UCSD-AML1 (cell line): ENCODE measurements around the gene USP17L30.
"Not testable (repeated sequence)": the region's sequence is repeated elsewhere in the genome, so short reads cannot be mapped to it uniquely, and the experiment has no call there.

Source experiments
- DNase-seq: peaks from one replicate; lab custom pipeline; 2025; ENCODE audit not compliant: unreplicated experiment; lab: John Stamatoyannopoulos, UW

USP17L30 gene

GRCh38 chr4:9362829-9363228 is at the start of gene USP17L30:
Gene USP17L30 (plus strand): TSS chr4:9363129. CDS start chr4:9363129, 0 bp downstream.
- not testable (repeated sequence) for DNase-seq

- DNase-seq: not testable (repeated sequence)
Measured at GRCh38 chr4:9324191-9324590, 38.7 kb upstream of the USP17L30 start.

DNA sequence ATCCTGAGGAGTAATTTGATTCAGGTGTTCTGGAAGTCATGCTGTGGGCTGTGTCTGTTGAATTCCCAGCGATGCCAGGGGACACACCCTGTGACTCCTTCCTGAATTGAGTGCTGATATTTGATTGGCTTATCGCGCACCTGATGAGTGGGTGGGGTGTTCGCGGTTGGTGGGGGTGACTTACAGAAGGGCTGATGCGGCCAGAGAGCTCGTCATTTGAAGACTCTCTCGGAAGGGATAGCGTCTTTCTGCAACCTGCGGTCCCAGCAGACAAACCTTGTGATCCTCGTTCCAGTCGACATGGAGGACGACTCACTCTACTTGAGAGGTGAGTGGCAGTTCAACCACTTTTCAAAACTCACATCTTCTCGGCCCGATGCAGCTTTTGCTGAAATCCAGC is 38.1 kb upstream of the USP17L30 start, which contains the start of gene USP17L24:
USP17L24 (plus strand) TSS at position 301 of the 400 bp plus-strand sequence; CDS start at position 301, 0 bp downstream.
- DNase-seq: not testable (repeated sequence)

DNA sequence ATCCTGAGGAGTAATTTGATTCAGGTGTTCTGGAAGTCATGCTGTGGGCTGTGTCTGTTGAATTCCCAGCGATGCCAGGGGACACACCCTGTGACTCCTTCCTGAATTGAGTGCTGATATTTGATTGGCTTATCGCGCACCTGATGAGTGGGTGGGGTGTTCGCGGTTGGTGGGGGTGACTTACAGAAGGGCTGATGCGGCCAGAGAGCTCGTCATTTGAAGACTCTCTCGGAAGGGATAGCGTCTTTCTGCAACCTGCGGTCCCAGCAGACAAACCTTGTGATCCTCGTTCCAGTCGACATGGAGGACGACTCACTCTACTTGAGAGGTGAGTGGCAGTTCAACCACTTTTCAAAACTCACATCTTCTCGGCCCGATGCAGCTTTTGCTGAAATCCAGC is 33.3 kb upstream of the USP17L30 start, which contains the start of gene USP17L25:
USP17L25 (plus strand) TSS at position 301 of the 400 bp plus-strand sequence; CDS start at position 301, 0 bp downstream.
- DNase-seq: not testable (repeated sequence)

GRCh38 chr4:9334358-9334757 is 28.6 kb upstream of the USP17L30 start, which contains the start of gene USP17L26:
Gene USP17L26 (plus strand): TSS chr4:9334658. CDS start chr4:9334658, 0 bp downstream.
- DNase-seq: not testable (repeated sequence)

DNA sequence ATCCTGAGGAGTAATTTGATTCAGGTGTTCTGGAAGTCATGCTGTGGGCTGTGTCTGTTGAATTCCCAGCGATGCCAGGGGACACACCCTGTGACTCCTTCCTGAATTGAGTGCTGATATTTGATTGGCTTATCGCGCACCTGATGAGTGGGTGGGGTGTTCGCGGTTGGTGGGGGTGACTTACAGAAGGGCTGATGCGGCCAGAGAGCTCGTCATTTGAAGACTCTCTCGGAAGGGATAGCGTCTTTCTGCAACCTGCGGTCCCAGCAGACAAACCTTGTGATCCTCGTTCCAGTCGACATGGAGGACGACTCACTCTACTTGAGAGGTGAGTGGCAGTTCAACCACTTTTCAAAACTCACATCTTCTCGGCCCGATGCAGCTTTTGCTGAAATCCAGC is 23.8 kb upstream of the USP17L30 start, which contains the start of gene USP17L5:
USP17L5 (plus strand) TSS at position 301 of the 400 bp plus-strand sequence; CDS start at position 301, 0 bp downstream.
- DNase-seq: not testable (repeated sequence)

DNA sequence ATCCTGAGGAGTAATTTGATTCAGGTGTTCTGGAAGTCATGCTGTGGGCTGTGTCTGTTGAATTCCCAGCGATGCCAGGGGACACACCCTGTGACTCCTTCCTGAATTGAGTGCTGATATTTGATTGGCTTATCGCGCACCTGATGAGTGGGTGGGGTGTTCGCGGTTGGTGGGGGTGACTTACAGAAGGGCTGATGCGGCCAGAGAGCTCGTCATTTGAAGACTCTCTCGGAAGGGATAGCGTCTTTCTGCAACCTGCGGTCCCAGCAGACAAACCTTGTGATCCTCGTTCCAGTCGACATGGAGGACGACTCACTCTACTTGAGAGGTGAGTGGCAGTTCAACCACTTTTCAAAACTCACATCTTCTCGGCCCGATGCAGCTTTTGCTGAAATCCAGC is 19.1 kb upstream of the USP17L30 start, which contains the start of gene USP17L27:
USP17L27 (plus strand) TSS at position 301 of the 400 bp plus-strand sequence; CDS start at position 301, 0 bp downstream.
- DNase-seq: not testable (repeated sequence)

DNA sequence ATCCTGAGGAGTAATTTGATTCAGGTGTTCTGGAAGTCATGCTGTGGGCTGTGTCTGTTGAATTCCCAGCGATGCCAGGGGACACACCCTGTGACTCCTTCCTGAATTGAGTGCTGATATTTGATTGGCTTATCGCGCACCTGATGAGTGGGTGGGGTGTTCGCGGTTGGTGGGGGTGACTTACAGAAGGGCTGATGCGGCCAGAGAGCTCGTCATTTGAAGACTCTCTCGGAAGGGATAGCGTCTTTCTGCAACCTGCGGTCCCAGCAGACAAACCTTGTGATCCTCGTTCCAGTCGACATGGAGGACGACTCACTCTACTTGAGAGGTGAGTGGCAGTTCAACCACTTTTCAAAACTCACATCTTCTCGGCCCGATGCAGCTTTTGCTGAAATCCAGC is 14.3 kb upstream of the USP17L30 start, which contains the start of gene USP17L28:
USP17L28 (plus strand) TSS at position 301 of the 400 bp plus-strand sequence; CDS start at position 301, 0 bp downstream.
- not testable (repeated sequence) for DNase-seq

- not testable (repeated sequence) for DNase-seq
Measured at GRCh38 chr4:9350866-9351265, 12.1 kb upstream of the USP17L30 start.

GRCh38 chr4:9353338-9353737 is 9.6 kb upstream of the USP17L30 start, which contains the start of gene USP17L29:
Gene USP17L29 (plus strand): TSS chr4:9353638. CDS start chr4:9353638, 0 bp downstream.
- DNase-seq: not testable (repeated sequence)

DNA sequence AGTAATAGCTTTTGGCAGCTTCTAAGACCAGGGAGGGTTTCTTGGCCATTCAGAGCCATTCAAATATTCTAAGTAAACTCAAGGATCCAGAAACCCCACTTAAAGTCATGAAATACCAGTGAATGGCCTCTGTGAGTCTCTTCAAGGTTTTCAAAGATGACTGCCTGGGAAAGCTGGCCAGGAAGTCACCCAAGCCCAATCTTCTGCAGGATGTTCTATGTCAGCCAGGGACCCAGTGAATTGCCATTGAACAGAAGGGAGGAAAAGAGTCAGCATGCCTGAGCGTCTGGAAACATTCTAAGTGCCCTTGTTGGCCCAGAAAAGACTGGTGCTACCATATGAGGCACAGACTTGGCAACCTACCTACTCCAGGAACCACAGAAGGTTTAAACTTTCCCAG is 17.0 kb downstream of the USP17L30 start:
- DNase-seq: not testable (repeated sequence)

DNA sequence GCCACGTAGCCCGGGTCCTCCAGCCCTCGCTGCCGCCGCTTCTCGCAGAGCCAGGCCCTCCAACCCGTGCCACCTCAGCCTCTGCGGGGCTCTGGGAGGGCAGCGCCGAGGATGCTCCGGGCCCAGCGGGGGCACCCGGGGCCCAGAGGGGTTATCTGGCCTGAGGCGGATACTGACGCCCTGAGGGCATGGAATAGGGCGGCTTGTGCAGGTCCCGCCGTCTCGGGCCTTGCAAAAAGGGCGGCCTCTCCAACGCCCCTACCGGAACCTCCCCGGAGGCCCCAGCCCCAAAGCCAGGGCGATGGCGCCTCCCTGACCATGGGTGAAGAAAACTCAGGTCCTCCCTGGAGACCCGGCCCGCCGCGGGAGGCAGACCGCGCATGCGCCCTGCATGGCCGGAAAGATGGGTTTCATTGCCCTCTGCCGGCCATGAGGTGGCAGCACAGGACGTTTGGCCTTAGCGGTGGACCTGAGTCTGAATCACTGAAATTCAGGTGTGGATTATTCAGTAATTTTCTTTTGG is 18.1 kb downstream of the USP17L30 start:
- DNase-seq: not testable (repeated sequence)

GRCh38 chr4:9384126-9384525 is 21.2 kb downstream of the USP17L30 start:
- DNase-seq: no peak

- not testable (repeated sequence) for DNase-seq
Measured at GRCh38 chr4:9389001-9389400, 26.1 kb downstream of the USP17L30 start.

- DNase-seq: not testable (repeated sequence)
Measured at GRCh38 chr4:9405774-9406173, 42.8 kb downstream of the USP17L30 start.

- DNase-seq: not testable (repeated sequence)
Measured at GRCh38 chr4:9406491-9406890, 43.6 kb downstream of the USP17L30 start.

DNA sequence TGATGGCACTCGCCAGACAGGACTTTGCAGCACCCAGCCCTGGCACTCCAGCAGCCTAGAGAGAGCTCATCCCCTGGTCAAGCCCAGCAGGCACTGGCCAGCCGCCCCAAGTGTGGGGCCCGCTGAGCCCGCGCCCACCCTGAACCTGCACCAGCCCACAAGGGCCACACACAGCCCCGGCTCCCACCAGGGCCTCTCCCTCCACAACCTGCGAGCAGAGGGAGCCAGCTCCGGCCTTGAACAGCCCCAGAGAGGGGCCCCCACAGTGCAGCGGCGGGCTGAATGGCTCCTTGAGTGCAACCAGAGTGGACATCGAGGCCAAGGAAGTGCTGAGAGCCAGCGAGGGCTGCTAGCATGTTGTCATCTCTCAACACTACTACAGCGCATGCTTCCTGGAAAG is 46.9 kb downstream of the USP17L30 start:
- DNase-seq: no peak
